SK-N-SH treated with all-trans-retinoic acid at 6 μM for 48 hours (cell line): ENCODE results near the gene SCAF8.

Source experiments
- ATAC-seq: fragments of 200-7000 bp; cut with Tn5 transposase; 3 replicates; pipeline ENCODE4 v1.9.1; 2020; ENCODE audit warnings: mild to moderate bottlenecking, moderate library complexity
- ARNTL ChIP-seq: fragments of 450-650 bp; formaldehyde crosslinking; IDR thresholded peaks from 2 replicates; pipeline ENCODE4 v1.5.0; 2020; ENCODE audit warnings: low read depth, mild to moderate bottlenecking, moderate library complexity, borderline replicate concordance
- BACH2 ChIP-seq: fragments of 250-450 bp; sonication (Bioruptor Pico); IDR thresholded peaks from 2 replicates; pipeline ENCODE4 v1.9.0; 2021; ENCODE audit warnings: mild to moderate bottlenecking, borderline replicate concordance
- CREB5 ChIP-seq: fragments of 250-450 bp; sonication (Bioruptor Pico); IDR thresholded peaks from 2 replicates; pipeline ENCODE4 v1.5.1; 2020; ENCODE audit warnings: low read depth, mild to moderate bottlenecking, moderate library complexity
- ESRRG ChIP-seq: fragments of 250-450 bp; sonication (Bioruptor Pico); IDR thresholded peaks from 2 replicates; pipeline ENCODE4 v1.6.1; 2021; ENCODE audit warnings: mild to moderate bottlenecking
- GLIS3 ChIP-seq: fragments of 250-450 bp; sonication (Bioruptor Pico); IDR thresholded peaks from 2 replicates; pipeline ENCODE4 v1.5.0; 2020; ENCODE audit warnings: mild to moderate bottlenecking, moderate library complexity
- ISL1 ChIP-seq: fragments of 250-450 bp; sonication (Bioruptor Pico); IDR thresholded peaks from 2 replicates; pipeline ENCODE4 v2.1.2; 2022; ENCODE audit warnings: mild to moderate bottlenecking, moderate library complexity
- POU6F1 ChIP-seq: fragments of 250-450 bp; sonication (Bioruptor Pico); IDR thresholded peaks from 2 replicates; pipeline ENCODE4 v1.8.0; 2021; ENCODE audit warnings: low read depth, mild to moderate bottlenecking, moderate library complexity, borderline replicate concordance
- PPARA ChIP-seq: fragments of 250-450 bp; sonication (Bioruptor Pico); IDR thresholded peaks from 2 replicates; pipeline ENCODE4 v1.5.0; 2020; ENCODE audit warnings: mild to moderate bottlenecking, borderline replicate concordance
- RARB ChIP-seq: fragments of 250-450 bp; sonication (Bioruptor Pico); IDR thresholded peaks from 2 replicates; pipeline ENCODE4 v1.8.0; 2021; ENCODE audit warnings: mild to moderate bottlenecking, moderate library complexity
- SNAI2 ChIP-seq: fragments of 250-450 bp; sonication (Bioruptor Pico); IDR thresholded peaks from 2 replicates; pipeline ENCODE4 v1.5.0; 2020; ENCODE audit warnings: mild to moderate bottlenecking, moderate library complexity
- TCF4 ChIP-seq: fragments of 250-450 bp; sonication (Bioruptor Pico); IDR thresholded peaks from 2 replicates; pipeline ENCODE4 v1.8.0; 2021; ENCODE audit warnings: mild to moderate bottlenecking, moderate library complexity, borderline replicate concordance
- TOX ChIP-seq: fragments of 250-450 bp; sonication (Bioruptor Pico); IDR thresholded peaks from 2 replicates; pipeline ENCODE4 v1.8.0; 2021; ENCODE audit warnings: mild to moderate bottlenecking, moderate library complexity, borderline replicate concordance
- ZC3H10 ChIP-seq: fragments of 250-450 bp; sonication (Bioruptor Pico); IDR thresholded peaks from 2 replicates; pipeline ENCODE4 v1.5.1; 2021; ENCODE audit warnings: mild to moderate bottlenecking, moderate library complexity
- ZFP3 ChIP-seq: fragments of 250-450 bp; sonication (Bioruptor Pico); IDR thresholded peaks from 2 replicates; pipeline ENCODE4 v1.5.0; 2020; ENCODE audit warnings: mild to moderate bottlenecking, moderate library complexity
- ZNF565 ChIP-seq: fragments of 450-650 bp; formaldehyde crosslinking; conservative IDR thresholded peaks from 2 replicates; pipeline ENCODE4 v1.5.0; 2020; ENCODE audit warnings: low read depth, mild to moderate bottlenecking, moderate library complexity
- TF ChIP-seq, protein P1 (sequence below): fragments of 250-450 bp; sonication (Bioruptor Pico); IDR thresholded peaks from 2 replicates; pipeline ENCODE4 v1.5.0; 2020; ENCODE audit warnings: mild to moderate bottlenecking, moderate library complexity
- TF ChIP-seq, protein P2 (sequence below): fragments of 250-450 bp; sonication (Bioruptor Pico); IDR thresholded peaks from 2 replicates; pipeline ENCODE4 v1.5.1; 2021; ENCODE audit warnings: mild to moderate bottlenecking, moderate library complexity
- TF ChIP-seq, protein P3 (sequence below): fragments of 250-450 bp; sonication (Bioruptor Pico); IDR thresholded peaks from 2 replicates; pipeline ENCODE4 v1.8.0; 2020; ENCODE audit warnings: mild to moderate bottlenecking, moderate library complexity, borderline replicate concordance

The SCAF8 gene

GRCh38 chr6:154842833-154843232, 109.6 kb downstream of the SCAF8 start:
- TF ChIP-seq, protein P1, sequence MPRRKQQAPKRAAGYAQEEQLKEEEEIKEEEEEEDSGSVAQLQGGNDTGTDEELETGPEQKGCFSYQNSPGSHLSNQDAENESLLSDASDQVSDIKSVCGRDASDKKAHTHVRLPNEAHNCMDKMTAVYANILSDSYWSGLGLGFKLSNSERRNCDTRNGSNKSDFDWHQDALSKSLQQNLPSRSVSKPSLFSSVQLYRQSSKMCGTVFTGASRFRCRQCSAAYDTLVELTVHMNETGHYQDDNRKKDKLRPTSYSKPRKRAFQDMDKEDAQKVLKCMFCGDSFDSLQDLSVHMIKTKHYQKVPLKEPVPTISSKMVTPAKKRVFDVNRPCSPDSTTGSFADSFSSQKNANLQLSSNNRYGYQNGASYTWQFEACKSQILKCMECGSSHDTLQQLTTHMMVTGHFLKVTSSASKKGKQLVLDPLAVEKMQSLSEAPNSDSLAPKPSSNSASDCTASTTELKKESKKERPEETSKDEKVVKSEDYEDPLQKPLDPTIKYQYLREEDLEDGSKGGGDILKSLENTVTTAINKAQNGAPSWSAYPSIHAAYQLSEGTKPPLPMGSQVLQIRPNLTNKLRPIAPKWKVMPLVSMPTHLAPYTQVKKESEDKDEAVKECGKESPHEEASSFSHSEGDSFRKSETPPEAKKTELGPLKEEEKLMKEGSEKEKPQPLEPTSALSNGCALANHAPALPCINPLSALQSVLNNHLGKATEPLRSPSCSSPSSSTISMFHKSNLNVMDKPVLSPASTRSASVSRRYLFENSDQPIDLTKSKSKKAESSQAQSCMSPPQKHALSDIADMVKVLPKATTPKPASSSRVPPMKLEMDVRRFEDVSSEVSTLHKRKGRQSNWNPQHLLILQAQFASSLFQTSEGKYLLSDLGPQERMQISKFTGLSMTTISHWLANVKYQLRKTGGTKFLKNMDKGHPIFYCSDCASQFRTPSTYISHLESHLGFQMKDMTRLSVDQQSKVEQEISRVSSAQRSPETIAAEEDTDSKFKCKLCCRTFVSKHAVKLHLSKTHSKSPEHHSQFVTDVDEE (CRISPR knock-in tag) = no peak
- TF ChIP-seq TOX (CRISPR knock-in tag) (no peak), BACH2 (CRISPR knock-in tag) (no peak), TCF4 (CRISPR knock-in tag) (peak; percentile 56)
- no peak for ATAC-seq

GRCh38 chr6:154847318-154847717, 114.1 kb downstream of the SCAF8 start:
- TF ChIP-seq SNAI2 (CRISPR knock-in tag) = no peak
- TF ChIP-seq ISL1 (CRISPR knock-in tag) = peak; percentile 19; the same call in 1 of the 2 replicates
- ATAC-seq = no peak

DNA sequence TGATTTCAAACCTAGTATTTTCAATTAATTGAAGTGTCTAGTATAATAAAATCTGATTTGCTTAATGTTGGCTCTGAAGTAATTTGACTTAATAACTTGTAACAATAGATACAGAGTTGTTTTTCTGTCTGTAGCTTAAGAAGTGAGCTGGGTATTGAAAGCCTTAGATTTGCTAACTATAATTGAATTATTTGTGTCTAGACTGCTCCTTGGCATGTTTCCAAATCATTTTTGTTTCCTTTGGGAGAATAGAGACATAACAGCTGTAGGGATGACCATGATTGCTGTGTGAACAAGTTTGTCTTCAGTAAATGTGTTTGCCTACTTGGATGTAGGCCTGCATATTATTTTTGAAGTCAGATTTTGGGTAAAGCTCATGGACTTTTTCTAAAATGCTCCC, 115.4 kb downstream of the SCAF8 start:
- peak; percentile 57 for TF ChIP-seq ISL1 (CRISPR knock-in tag)
- no peak for TF ChIP-seq ZNF565 (CRISPR knock-in tag)
- peak; percentile 24 for ATAC-seq

- TF ChIP-seq ESRRG = no peak
- TF ChIP-seq BACH2 (CRISPR knock-in tag) = no peak
- TF ChIP-seq ZC3H10 (CRISPR knock-in tag) = no peak
- no peak for TF ChIP-seq POU6F1 (CRISPR knock-in tag)
- TF ChIP-seq, protein P2, sequence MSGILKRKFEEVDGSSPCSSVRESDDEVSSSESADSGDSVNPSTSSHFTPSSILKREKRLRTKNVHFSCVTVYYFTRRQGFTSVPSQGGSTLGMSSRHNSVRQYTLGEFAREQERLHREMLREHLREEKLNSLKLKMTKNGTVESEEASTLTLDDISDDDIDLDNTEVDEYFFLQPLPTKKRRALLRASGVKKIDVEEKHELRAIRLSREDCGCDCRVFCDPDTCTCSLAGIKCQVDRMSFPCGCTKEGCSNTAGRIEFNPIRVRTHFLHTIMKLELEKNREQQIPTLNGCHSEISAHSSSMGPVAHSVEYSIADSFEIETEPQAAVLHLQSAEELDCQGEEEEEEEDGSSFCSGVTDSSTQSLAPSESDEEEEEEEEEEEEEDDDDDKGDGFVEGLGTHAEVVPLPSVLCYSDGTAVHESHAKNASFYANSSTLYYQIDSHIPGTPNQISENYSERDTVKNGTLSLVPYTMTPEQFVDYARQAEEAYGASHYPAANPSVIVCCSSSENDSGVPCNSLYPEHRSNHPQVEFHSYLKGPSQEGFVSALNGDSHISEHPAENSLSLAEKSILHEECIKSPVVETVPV (CRISPR knock-in tag) = no peak
- TF ChIP-seq ARNTL (CRISPR knock-in tag) = no peak
- no peak for TF ChIP-seq GLIS3
- TF ChIP-seq RARB (CRISPR knock-in tag) = no peak
- no peak for TF ChIP-seq PPARA (CRISPR knock-in tag)
- TF ChIP-seq CREB5 = no peak
- TF ChIP-seq, protein P3, sequence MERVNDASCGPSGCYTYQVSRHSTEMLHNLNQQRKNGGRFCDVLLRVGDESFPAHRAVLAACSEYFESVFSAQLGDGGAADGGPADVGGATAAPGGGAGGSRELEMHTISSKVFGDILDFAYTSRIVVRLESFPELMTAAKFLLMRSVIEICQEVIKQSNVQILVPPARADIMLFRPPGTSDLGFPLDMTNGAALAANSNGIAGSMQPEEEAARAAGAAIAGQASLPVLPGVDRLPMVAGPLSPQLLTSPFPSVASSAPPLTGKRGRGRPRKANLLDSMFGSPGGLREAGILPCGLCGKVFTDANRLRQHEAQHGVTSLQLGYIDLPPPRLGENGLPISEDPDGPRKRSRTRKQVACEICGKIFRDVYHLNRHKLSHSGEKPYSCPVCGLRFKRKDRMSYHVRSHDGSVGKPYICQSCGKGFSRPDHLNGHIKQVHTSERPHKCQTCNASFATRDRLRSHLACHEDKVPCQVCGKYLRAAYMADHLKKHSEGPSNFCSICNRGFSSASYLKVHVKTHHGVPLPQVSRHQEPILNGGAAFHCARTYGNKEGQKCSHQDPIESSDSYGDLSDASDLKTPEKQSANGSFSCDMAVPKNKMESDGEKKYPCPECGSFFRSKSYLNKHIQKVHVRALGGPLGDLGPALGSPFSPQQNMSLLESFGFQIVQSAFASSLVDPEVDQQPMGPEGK (CRISPR knock-in tag) = no peak
- TF ChIP-seq, protein P1 (CRISPR knock-in tag) = no peak
- TF ChIP-seq ZFP3 (CRISPR knock-in tag) = no peak
- TF ChIP-seq TOX (CRISPR knock-in tag) = no peak
- ATAC-seq = no peak
Measured at GRCh38 chr6:154849475-154849874, 116.3 kb downstream of the SCAF8 start.
